Uterus (tissue), 4 donors: ENCODE results near the gene PTPRE. TPM values are rescaled to one million over a fixed set of nuclear protein-coding genes. Genes with fewer than 3 reads are reported as not detected.

ENCODE experiments used
- DNase-seq, 2 donors: peaks; one replicate each; pipeline ENCODE4 v3.0.0-alpha.2; 2019 to 2020
- H3K27ac ChIP-seq, 2 donors: fragments of 200-600 bp; sonication (generic); 1 replicate in 1 of 2; 2 replicates in 1 of 2; pipeline ENCODE4 v1.5.1; 2016 to 2018
- H3K27me3 ChIP-seq, 2 donors: fragments of 200-600 bp; sonication (generic); one replicate each; pipeline ENCODE4 v1.5.1; 2018 to 2019; ENCODE audit warnings: control low read depth in 1 of 2
- H3K36me3 ChIP-seq, 2 donors: fragments of 200-600 bp; sonication (generic); one replicate each; pipeline ENCODE4 v1.5.1; 2019; ENCODE audit warnings: control low read depth in 1 of 2
- H3K4me1 ChIP-seq, 2 donors: fragments of 200-600 bp; sonication (generic); one replicate each; pipeline ENCODE4 v1.5.1; 2018 to 2019; ENCODE audit warnings: control low read depth in 1 of 2
- H3K4me3 ChIP-seq, 2 donors: fragments of 200-600 bp; sonication (generic); 1 replicate in 1 of 2; 2 replicates in 1 of 2; pipeline ENCODE4 v1.5.1; 2018 to 2019; ENCODE audit warnings: mild to moderate bottlenecking in 1 of 2
- H3K9me3 ChIP-seq, 2 donors: fragments of 200-600 bp; sonication (generic); one replicate each; pipeline ENCODE4 v1.5.1; 2019; ENCODE audit warnings: control low read depth in 1 of 2
- POLR2A ChIP-seq, 2 donors: fragments of 450-650 bp; IDR thresholded peaks; one replicate each; pipeline ENCODE4 v1.6.1; 2016; ENCODE audit warnings: antibody characterized with exemption in 2 of 2, mild to moderate bottlenecking in 1 of 2, moderate library complexity in 1 of 2
- intact Hi-C: fragments of 100-400 bp; cut with DNase I; formaldehyde crosslinking; loops from one replicate; pipeline ENCODE4 v1.15.1; 2023; ENCODE audit warnings: low total_unique reads
- total RNA-seq, 4 donors: library from RNA; depleted of rRNA in 3 of 4; stranded (reverse); fragments of >200 nt in 3 of 4; gene quantifications; one replicate each; pipeline versions ENCODE4 v1.1.0 to v1.2.4, GENCODE V29; 2014 to 2023
- TF ChIP-seq, protein P1 (sequence below), 4 experiments: fragments of 200-600 bp in 2 of 4; fragments of 450-650 bp in 2 of 4; sonication (generic) in 2 of 4; IDR thresholded peaks; one replicate each; pipeline ENCODE4 v1.5.1; 2016 to 2019; ENCODE audit warnings: antibody characterized with exemption in 4 of 4, mild to moderate bottlenecking in 2 of 4, moderate library complexity in 1 of 4
- donor health status: DM: yes; HTN: yes; CAD: no.

Gene PTPRE
- total RNA-seq, 4 donors from 2014 or later = 9.4 to 18.9 (median 16.3) TPM

DNA sequence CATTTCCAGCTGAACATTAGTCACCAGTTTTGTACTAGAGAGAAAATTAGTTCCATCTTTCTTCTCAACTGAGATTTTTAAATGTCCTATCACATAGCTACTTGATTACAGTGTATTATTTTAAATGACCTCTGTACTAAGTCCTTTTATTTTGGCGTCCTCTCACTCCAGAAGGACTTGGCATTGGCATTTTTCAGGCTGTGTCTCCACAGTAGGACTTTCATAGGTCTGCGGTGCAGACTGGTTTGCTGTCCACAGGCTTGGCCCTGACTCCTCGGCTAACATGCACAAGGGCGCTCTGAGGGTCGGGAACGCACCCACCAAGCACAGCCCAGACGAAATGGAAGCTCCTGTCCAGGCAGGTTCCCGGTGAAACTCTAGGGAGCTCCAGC lies 6.5 kb downstream of the PTPRE start:
- Histone ChIP-seq H3K27me3 (no peaks in the 10 kb centered on the region), H3K9me3 (no peaks in the 10 kb centered on the region), H3K4me1 (no peaks in the 10 kb centered on the region), H3K4me3 (no peak overlapping the region), H3K27ac (no peak overlapping the region), H3K36me3 (no peaks in the 10 kb centered on the region)
- no peak for DNase-seq
- intact Hi-C loops = no loop called here
- no peak for TF ChIP-seq POLR2A (IDR thresholded peaks at IDR 0.05)
- TF ChIP-seq, protein P1, sequence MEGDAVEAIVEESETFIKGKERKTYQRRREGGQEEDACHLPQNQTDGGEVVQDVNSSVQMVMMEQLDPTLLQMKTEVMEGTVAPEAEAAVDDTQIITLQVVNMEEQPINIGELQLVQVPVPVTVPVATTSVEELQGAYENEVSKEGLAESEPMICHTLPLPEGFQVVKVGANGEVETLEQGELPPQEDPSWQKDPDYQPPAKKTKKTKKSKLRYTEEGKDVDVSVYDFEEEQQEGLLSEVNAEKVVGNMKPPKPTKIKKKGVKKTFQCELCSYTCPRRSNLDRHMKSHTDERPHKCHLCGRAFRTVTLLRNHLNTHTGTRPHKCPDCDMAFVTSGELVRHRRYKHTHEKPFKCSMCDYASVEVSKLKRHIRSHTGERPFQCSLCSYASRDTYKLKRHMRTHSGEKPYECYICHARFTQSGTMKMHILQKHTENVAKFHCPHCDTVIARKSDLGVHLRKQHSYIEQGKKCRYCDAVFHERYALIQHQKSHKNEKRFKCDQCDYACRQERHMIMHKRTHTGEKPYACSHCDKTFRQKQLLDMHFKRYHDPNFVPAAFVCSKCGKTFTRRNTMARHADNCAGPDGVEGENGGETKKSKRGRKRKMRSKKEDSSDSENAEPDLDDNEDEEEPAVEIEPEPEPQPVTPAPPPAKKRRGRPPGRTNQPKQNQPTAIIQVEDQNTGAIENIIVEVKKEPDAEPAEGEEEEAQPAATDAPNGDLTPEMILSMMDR (IDR thresholded peaks at IDR 0.05) = no peak

DNA sequence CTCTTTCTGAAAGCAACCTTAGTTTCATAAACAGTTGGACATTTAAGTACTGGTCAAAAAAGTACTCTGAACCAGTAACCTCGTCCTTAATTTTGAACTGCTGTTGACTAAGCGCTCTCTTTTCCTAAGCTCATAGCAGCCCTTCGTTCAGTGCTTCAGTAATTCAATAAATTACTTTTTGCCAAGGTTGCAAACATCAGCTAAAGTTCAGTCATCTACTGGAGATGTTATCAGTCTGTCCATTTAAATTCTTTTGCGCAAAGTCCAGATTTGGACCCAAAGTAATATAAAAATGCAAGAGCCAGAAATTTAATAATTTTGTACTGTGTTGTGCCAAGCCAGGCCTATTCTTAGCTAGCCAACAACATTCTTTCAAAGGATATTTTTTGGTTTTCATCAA lies 8.4 kb downstream of the PTPRE start:
- Histone ChIP-seq H3K4me1 (no peaks in the 10 kb centered on the region), H3K4me3 (no peak overlapping the region), H3K27ac (no peak overlapping the region), H3K9me3 (no peaks in the 10 kb centered on the region), H3K36me3 (no peaks in the 10 kb centered on the region), H3K27me3 (no peaks in the 10 kb centered on the region)
- TF ChIP-seq POLR2A (IDR thresholded peaks at IDR 0.05) = no peak
- TF ChIP-seq, protein P1 (IDR thresholded peaks at IDR 0.05) = no peak
- intact Hi-C loops = no loop called here
- no peak for DNase-seq

DNA sequence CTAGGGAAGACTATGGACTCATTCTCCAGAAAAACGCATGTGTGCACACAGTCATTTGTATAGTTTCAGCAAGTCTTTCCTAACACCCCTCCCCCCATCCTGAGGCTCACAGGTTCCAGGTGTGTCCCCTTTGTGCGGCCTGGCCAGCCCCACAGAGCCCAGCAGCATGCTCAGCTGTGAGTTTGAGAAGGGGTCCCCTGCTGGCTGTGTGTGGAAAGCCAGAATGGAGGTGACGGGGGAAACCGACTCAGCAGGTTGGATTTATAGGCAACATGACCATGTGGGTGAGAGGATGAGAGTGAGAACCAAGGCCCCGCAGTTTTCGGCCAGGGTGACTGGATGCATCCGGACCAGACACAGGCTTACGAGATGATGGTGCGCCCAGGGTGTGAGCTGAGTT lies 9.9 kb downstream of the PTPRE start:
- Histone ChIP-seq H3K36me3 (no peaks in the 10 kb centered on the region), H3K9me3 (no peaks in the 10 kb centered on the region), H3K27ac (no peak overlapping the region), H3K4me3 (no peak overlapping the region), H3K4me1 (no peaks in the 10 kb centered on the region), H3K27me3 (no peaks in the 10 kb centered on the region)
- no peak for TF ChIP-seq POLR2A (IDR thresholded peaks at IDR 0.05)
- TF ChIP-seq, protein P1 (IDR thresholded peaks at IDR 0.05) = no peak
- no peak for DNase-seq
- intact Hi-C loops = no loop called here

DNA sequence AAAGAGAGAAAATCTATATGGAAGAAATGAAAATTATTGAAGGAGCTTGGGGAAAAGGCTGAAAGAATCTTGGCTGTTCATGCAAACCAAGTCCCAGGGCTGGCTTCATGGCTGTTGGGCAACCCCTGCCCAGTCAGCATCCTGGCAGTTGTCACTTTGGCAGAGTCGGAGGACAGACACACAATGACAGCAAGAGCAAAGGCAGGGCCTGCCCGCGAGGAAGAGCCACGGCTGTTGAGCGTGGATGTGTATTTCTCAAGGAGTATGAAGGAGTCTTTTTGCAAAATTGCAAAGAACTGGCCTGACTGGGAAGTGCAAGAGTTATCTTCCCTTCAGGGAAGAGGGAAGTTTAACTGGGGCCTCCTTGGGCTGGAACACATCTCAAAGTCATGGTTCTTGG lies 11.7 kb downstream of the PTPRE start:
- intact Hi-C loops = no loop called here
- no peak for TF ChIP-seq POLR2A (IDR thresholded peaks at IDR 0.05)
- TF ChIP-seq, protein P1 (IDR thresholded peaks at IDR 0.05) = no peak
- Histone ChIP-seq H3K4me1 (no peaks in the 10 kb centered on the region), H3K4me3 (no peak overlapping the region), H3K9me3 (no peaks in the 10 kb centered on the region), H3K36me3 (no peaks in the 10 kb centered on the region), H3K27ac (no peak overlapping the region), H3K27me3 (no peaks in the 10 kb centered on the region)
- no peak for DNase-seq

DNA sequence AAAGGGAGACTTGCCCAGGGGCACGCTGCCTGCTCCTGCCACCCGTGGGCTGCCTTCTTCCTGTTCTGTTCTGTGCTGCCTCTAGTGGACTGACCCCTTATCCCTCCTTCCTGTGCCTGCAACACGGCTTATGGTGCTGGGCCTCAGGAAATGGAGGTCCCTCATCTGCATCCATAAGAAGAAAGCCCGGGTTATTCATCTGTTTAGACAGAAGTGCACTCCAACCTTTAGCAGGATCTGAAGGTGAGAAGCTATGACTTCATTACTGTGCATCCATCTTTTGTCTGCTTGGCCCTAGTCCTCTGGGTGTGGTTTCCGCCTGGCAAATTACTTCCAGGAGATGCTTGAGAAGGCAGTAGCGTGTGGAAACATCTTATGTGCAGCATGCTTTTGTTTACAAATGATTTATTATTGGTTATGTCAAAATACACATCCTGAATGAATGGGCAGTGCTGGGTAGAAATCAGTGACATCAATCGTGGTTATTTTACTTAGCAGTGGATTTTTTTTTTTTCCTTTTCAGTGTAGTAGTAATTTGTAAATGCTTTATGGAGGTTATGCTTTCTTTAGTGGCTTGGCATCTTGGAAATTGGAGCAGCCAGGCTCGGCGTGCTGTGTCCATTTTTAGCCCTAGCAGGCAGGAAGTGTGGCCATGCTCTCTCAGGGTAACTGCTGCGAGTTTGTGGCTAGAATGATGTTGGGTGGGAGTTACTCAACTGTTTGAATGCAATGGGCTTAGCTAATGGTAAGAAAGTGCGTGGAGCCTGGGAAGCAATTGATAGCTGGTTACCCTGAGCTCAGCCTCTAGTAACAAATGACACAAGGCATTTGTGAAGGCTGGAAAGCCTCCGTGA lies 12.7 kb downstream of the PTPRE start:
- H3K4me3 ChIP-seq = no peak overlapping the region
- no peak for DNase-seq
- intact Hi-C loops = no loop called here
- H3K9me3 ChIP-seq = no peaks in the 10 kb centered on the region
- H3K27me3 ChIP-seq = no peaks in the 10 kb centered on the region
- TF ChIP-seq, protein P1 (IDR thresholded peaks at IDR 0.05) = no peak
- no peak for TF ChIP-seq POLR2A (IDR thresholded peaks at IDR 0.05)
- H3K27ac ChIP-seq = no peak overlapping the region
- no peaks in the 10 kb centered on the region for H3K36me3 ChIP-seq
- H3K4me1 ChIP-seq = no peaks in the 10 kb centered on the region
